Duodenal mucosa (tissue), 2 donors: ENCODE data around the gene STK4.

ENCODE experiments used
- H3K27ac ChIP-seq: one replicate; pipeline ENCODE4 v1.7.0; 2013; ENCODE audit warnings: low read depth, low read length
- H3K27me3 ChIP-seq, 2 donors: one replicate each; pipeline ENCODE4 v1.7.0; 2013; ENCODE audit warnings: low read length in 2 of 2, control low read depth in 1 of 2; ENCODE audit not compliant: insufficient read depth in 2 of 2, control insufficient read depth in 1 of 2
- H3K36me3 ChIP-seq, 2 donors: one replicate each; pipeline ENCODE4 v1.7.0; 2013; ENCODE audit warnings: low read length in 2 of 2, control low read depth in 1 of 2; ENCODE audit not compliant: insufficient read depth in 2 of 2, control insufficient read depth in 1 of 2
- H3K4me1 ChIP-seq, 2 donors: one replicate each; pipeline ENCODE4 v1.7.0; 2013; ENCODE audit warnings: low read length in 2 of 2, control low read depth in 1 of 2; ENCODE audit not compliant: insufficient read depth in 2 of 2, control insufficient read depth in 1 of 2
- H3K4me3 ChIP-seq, 2 donors: one replicate each; pipeline ENCODE4 v1.7.0; 2013; ENCODE audit warnings: low read length in 2 of 2, low read depth in 1 of 2
- H3K9ac ChIP-seq, 2 donors: one replicate each; pipeline ENCODE4 v1.7.0; 2013; ENCODE audit warnings: low read length in 2 of 2, low read depth in 1 of 2
- H3K9me3 ChIP-seq, 2 donors: one replicate each; pipeline ENCODE4 v1.7.0; 2013; ENCODE audit warnings: low read length in 2 of 2, control low read depth in 1 of 2; ENCODE audit not compliant: control insufficient read depth in 1 of 2

STK4 gene

DNA sequence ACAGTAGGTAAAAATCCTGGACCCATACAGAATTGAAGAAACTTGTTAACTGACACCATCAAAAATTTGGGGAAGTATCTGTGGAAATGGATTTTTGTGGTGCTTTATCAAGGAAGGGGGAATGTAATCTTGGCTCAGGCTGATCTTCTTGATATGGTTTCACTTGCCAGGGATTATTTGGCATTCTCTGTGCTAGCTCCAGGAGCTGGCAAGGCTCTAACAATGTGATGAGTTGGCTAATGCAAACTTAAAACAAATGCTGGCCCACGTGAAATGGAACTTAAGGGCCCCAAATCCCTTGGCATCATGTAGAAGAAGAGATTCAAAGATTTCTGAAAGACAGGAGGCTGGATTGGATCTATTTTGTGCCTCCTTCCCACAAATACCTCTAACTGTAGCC is 121.5 kb downstream of the STK4 start:
- H3K36me3 ChIP-seq: peaks cover under 1% of the 10 kb centered on the region in 2 donors
- H3K27ac ChIP-seq: no peak overlapping the region
- H3K9ac ChIP-seq: no peak overlapping the region
- no peaks in the 10 kb centered on the region for H3K4me1 ChIP-seq
- H3K27me3 ChIP-seq: no peaks in the 10 kb centered on the region
- peaks cover 2% of the 10 kb centered on the region in 2 donors for H3K9me3 ChIP-seq
- no peak overlapping the region for H3K4me3 ChIP-seq

DNA sequence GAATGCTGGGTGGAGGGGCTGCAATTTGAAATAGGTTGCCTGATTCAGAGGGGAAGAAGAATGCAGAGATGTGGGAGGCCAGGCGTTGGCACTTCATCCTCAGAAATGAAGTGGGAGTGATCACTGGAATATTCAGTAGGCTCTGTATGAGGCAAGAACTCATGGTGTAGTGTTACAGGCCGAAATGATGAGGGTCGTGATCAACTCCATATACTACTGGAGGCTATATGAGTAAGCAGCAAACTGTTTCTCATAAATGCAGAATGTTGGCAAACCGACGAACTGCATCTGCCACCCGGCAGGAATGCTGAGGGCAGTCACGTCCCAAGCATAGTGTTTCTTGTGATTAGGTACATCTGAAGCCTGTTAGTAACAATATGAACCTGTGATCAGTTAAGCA is 121.9 kb downstream of the STK4 start:
- H3K9ac ChIP-seq: no peak overlapping the region
- no peaks in the 10 kb centered on the region for H3K36me3 ChIP-seq
- H3K4me1 ChIP-seq: no peaks in the 10 kb centered on the region
- H3K27me3 ChIP-seq: no peaks in the 10 kb centered on the region
- no peak overlapping the region for H3K4me3 ChIP-seq
- no peaks in the 10 kb centered on the region for H3K9me3 ChIP-seq
- no peak overlapping the region for H3K27ac ChIP-seq

DNA sequence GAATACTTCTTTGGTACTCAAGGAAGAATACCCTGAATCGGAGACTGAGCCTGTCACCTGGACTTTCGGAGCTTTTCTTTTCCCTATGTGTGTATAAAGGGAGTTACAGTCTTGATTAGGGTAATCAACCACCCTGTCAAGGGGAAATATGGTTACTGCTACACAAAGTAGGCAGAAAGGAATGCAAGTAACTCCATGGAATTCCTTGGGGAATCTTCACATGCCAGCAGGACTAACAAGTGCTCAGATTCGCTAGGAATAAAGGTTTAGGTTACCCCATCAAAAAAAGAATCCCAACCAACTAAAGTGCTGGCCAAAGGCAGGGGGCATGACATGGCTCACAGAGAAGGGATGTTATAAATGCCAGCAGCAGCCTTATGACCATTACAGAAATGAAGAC is 124.2 kb downstream of the STK4 start:
- H3K4me3 ChIP-seq: no peak overlapping the region
- no peak overlapping the region for H3K9ac ChIP-seq
- no peaks in the 10 kb centered on the region for H3K36me3 ChIP-seq
- H3K27ac ChIP-seq: no peak overlapping the region
- no peaks in the 10 kb centered on the region for H3K9me3 ChIP-seq
- H3K4me1 ChIP-seq: no peaks in the 10 kb centered on the region
- no peaks in the 10 kb centered on the region for H3K27me3 ChIP-seq

DNA sequence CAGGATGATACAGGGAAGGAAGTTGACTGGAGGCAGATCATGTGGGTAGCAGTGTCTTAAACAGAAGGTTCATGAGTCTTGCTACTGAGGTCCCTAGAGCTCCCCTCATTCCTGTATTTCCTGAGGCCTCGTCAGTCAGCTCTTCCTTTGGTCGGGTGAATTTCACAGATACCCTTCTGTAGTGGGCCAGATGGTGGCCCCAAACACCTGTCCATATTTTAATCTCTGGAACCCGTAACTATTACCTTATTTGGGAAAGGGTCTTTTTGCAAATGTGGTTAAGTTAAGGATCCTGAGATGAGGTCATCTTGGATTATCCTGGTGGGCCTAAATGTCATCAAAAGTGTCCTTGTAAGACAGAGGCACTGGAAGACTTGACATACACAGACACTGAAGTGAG is 125.1 kb downstream of the STK4 start:
- H3K9me3 ChIP-seq: no peaks in the 10 kb centered on the region

DNA sequence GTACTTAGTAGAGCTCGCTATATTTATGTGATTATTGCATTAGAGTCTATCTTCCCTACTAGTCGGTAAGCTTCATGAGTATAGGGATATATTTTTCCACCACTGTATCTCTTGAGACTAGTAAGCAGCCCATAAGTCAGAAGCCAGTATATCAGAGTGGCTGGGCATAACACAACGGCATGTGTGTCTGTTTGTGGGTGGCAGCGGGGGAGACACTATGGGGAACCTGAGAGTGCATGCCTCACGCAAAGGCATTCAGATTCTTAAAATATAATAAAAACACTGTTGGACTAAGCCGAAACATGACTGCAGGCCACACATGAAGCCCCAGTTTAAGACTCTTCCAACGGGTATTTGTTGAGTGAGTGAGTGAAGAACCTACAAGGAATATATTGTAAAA is 126.6 kb downstream of the STK4 start:
- no peak overlapping the region for H3K27ac ChIP-seq
- no peak overlapping the region for H3K9ac ChIP-seq

More for the DNA sequence above, 125.1 kb downstream of the STK4 start:
- Histone ChIP-seq H3K4me1 (no peaks in the 10 kb centered on the region), H3K27ac (no peak overlapping the region), H3K36me3 (no peaks in the 10 kb centered on the region), H3K4me3 (no peak overlapping the region), H3K9ac (no peak overlapping the region), H3K27me3 (peaks cover 2 to 5% of the 10 kb centered on the region in 2 donors)

DNA sequence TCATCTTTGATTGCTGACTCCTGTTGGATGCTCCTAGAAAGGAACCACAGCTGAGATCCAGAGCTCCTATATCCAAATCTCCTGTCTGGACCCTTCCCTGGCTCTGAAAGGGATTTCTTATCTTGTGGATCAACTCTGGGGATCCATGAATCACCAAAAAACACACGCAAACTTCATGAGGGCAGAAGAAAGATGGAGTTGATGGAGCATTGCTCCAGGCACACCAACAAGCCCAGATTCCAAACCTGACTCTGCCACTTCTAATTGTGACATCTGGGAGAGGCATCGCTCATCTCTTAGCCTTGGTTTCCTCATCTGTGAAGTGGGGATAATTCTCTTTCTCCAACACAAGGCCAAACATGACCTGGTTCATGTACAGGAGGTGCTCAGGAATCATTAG is 127.9 kb downstream of the STK4 start:
- H3K27ac ChIP-seq: no peak overlapping the region
- no peak overlapping the region for H3K9ac ChIP-seq
- H3K4me1 ChIP-seq: no peaks in the 10 kb centered on the region
- H3K4me3 ChIP-seq: no peak overlapping the region
- H3K27me3 ChIP-seq: peaks cover 18 to 25% of the 10 kb centered on the region in 2 donors
- H3K9me3 ChIP-seq: no peaks in the 10 kb centered on the region
- H3K36me3 ChIP-seq: no peaks in the 10 kb centered on the region

More for the DNA sequence above, 126.6 kb downstream of the STK4 start:
- H3K36me3 ChIP-seq: no peaks in the 10 kb centered on the region
- no peak overlapping the region for H3K4me3 ChIP-seq
- peaks cover 10 to 18% of the 10 kb centered on the region in 2 donors for H3K27me3 ChIP-seq
- no peaks in the 10 kb centered on the region for H3K4me1 ChIP-seq
- H3K9me3 ChIP-seq: no peaks in the 10 kb centered on the region

DNA sequence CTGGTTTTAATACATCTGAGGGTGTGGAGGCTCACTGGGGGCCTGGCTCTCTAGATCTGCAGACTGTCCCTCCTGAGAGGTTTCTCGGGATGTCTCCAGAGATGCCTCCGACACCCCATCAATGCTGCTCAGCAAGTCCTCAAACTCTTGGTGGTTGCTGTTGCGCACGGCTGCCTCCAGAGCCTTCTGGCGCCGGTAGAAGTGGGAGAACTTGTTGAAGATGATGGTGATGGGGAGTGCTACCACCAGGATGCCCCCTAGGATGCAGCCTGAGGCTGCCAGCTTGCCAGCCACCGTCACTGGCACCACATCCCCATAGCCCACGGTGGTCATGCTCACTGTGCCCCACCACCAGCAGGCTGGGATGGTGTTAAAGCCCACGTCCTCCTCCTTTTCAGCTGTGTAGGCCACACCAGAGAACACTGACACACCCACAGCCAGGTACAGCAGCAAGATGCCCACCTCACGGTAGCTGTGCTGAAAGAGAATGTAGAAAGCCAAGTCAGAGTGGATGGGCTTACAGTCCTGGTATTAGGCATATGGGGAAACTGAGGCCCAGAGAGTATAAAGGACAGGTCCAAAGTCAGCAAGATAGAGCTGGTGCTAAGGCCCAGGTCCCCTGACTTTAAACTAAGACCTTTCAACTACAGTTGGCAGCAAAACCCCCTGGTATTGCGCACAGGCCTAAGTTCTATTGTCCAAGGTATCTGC is 128.7 kb downstream of the STK4 start:
- Histone ChIP-seq H3K27ac (no peak overlapping the region), H3K9me3 (no peaks in the 10 kb centered on the region), H3K4me3 (no peak overlapping the region), H3K27me3 (peaks cover 26 to 33% of the 10 kb centered on the region in 2 donors), H3K36me3 (no peaks in the 10 kb centered on the region), H3K4me1 (no peaks in the 10 kb centered on the region), H3K9ac (no peak overlapping the region)

DNA sequence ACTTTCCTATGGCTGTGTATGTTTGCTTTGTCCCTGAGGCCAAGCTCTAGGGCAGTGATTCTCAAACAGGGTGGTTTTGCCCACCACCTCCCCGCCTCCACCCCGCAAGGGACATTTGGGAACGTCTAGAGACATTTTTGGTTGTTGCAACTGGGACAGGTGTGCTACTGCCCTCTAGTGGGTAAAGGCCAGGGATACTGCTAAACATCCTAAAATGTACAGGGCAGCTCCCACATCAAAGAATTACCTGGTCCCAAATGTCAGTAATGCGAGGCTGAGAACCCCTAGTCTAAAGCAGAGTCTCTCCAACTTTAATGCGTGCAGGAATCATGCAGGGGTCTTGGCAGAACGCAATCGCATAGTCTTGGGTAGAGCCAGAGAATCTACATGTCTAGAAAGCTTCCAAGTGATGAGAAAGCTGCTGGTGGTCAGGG is 129.5 kb downstream of the STK4 start:
- Histone ChIP-seq H3K27ac (no peak overlapping the region), H3K4me3 (no peak overlapping the region), H3K27me3 (peaks cover 29 to 41% of the 10 kb centered on the region in 2 donors), H3K36me3 (no peaks in the 10 kb centered on the region), H3K9me3 (no peaks in the 10 kb centered on the region), H3K4me1 (no peaks in the 10 kb centered on the region), H3K9ac (no peak overlapping the region)

DNA sequence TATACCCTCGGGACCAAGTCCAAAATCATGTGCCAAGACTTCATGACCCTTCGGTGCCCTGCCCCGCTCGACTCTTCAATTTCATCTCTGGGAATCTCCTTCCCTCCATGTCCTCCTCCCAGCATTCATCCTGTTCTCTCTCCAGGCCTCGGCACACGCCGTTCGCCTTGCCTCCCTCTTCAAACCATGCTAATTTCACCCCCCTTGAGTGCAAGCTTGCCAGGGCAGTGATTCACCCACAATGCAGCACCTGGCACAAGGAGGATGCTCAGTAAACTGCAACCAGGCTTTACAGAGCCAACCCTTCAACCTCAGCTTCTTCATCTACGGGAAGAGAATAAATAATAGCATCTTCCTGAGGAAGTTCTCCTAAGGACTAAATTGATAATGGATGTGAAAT is 130.5 kb downstream of the STK4 start:
- no peak overlapping the region for H3K9ac ChIP-seq
- no peaks in the 10 kb centered on the region for H3K4me1 ChIP-seq
- H3K9me3 ChIP-seq: no peaks in the 10 kb centered on the region
- H3K36me3 ChIP-seq: no peaks in the 10 kb centered on the region
- peaks cover 32 to 49% of the 10 kb centered on the region in 2 donors for H3K27me3 ChIP-seq
- no peak overlapping the region for H3K4me3 ChIP-seq
- H3K27ac ChIP-seq: no peak overlapping the region

DNA sequence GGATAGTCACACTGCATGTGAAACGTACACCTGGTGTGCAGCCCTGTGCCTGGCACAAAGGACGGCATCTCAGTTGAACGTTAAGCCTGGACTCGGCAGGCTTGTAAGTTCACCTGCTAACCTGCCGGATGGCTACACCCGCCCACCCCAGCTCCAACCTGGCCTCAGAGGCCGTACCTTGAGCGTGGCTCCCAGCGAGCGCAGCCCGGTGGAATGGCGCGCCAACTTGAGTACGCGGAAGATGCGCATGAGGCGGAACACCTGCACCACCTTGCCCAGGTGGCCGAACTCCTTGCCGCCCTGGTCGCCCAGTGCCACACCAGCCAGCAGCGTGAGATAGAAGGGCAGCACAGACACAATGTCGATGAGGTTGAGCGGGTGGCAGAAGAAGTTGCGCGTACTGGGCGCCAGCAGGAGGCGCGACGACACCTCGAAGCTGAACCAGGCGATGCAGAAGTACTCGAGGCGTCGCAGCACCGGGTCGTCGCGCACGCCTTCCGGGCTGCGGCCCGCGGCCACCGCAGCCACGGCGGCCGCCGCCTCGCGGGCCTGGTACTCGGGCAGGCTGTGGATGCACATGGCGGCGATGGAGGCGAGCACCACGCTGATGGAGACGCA is 131.3 kb downstream of the STK4 start:
- H3K4me3 ChIP-seq: peak overlapping the region; percentile 5 to 7
- no peak overlapping the region for H3K27ac ChIP-seq
- peaks cover 32 to 49% of the 10 kb centered on the region in 2 donors for H3K27me3 ChIP-seq
- H3K9me3 ChIP-seq: no peaks in the 10 kb centered on the region
- no peaks in the 10 kb centered on the region for H3K4me1 ChIP-seq
- H3K9ac ChIP-seq: no peak overlapping the region
- no peaks in the 10 kb centered on the region for H3K36me3 ChIP-seq
